Karpas-422 (cell line): ENCODE results near the gene KIAA1671. TPM values are rescaled to one million over a fixed set of nuclear protein-coding genes. Genes with fewer than 3 reads are reported as not detected.

Experiments
- DNase-seq: peaks from one replicate; pipeline ENCODE4 v3.0.0-alpha.2; 2015
- H2AFZ ChIP-seq: fragments of 200-600 bp; sonication (generic); 2 replicates; pipeline ENCODE4 v1.6.1; 2014; ENCODE audit warnings: antibody characterized with exemption, low read length, mixed read lengths
- H3K27ac ChIP-seq: fragments of 200-600 bp; sonication (generic); 2 replicates; pipeline ENCODE4 v1.5.1; 2014; ENCODE audit warnings: mild to moderate bottlenecking, low read length, moderate library complexity
- H3K27me3 ChIP-seq: fragments of 200-600 bp; sonication (generic); 2 replicates; pipeline ENCODE4 v1.6.1; 2014; ENCODE audit warnings: low read length, mixed read lengths
- H3K36me3 ChIP-seq: fragments of 200-600 bp; sonication (generic); 2 replicates; pipeline ENCODE4 v1.6.1; 2014; ENCODE audit warnings: low read length, mixed read lengths; ENCODE audit not compliant: insufficient read depth
- H3K4me1 ChIP-seq: fragments of 200-600 bp; sonication (generic); 2 replicates; pipeline ENCODE4 v1.6.1; 2014; ENCODE audit warnings: mild to moderate bottlenecking, low read length, mixed read lengths
- H3K4me2 ChIP-seq: fragments of 200-600 bp; sonication (generic); 2 replicates; pipeline ENCODE4 v1.6.1; 2014; ENCODE audit warnings: low read length, low read depth, mild to moderate bottlenecking; ENCODE audit not compliant: poor library complexity, severe bottlenecking
- H3K4me3 ChIP-seq: fragments of 200-600 bp; sonication (generic); 2 replicates; pipeline ENCODE4 v1.5.1; 2014; ENCODE audit warnings: mild to moderate bottlenecking, antibody characterized with exemption, low read length, mixed read lengths
- H3K79me2 ChIP-seq: fragments of 200-600 bp; sonication (generic); 2 replicates; pipeline ENCODE4 v1.6.1; 2014; ENCODE audit warnings: mild to moderate bottlenecking, low read length, mixed read lengths
- H3K9ac ChIP-seq: fragments of 200-600 bp; sonication (generic); 2 replicates; pipeline ENCODE4 v1.6.0; 2014; ENCODE audit warnings: low read length
- H3K9me2 ChIP-seq: fragments of 200-600 bp; sonication (generic), shearing (Covaris generic); replicated peaks from 2 replicates; pipeline ENCODE4 v1.6.0; 2014; ENCODE audit warnings: mild to moderate bottlenecking, low read length, moderate library complexity; ENCODE audit not compliant: insufficient read depth
- H3K9me3 ChIP-seq: fragments of 300-700, 200-600 bp; sonication (generic); 2 replicates; pipeline ENCODE4 v1.6.1; 2014; ENCODE audit warnings: low read length, mixed read lengths
- H4K20me1 ChIP-seq: fragments of 200-600 bp; sonication (generic); 2 replicates; pipeline ENCODE4 v1.6.1; 2014; ENCODE audit warnings: mild to moderate bottlenecking, antibody characterized with exemption, low read length, low read depth; ENCODE audit not compliant: insufficient read depth
- total RNA-seq: library from RNA; depleted of rRNA; stranded (reverse); fragments of >200 nt; shearing (Covaris generic); gene quantifications from 2 replicates; pipeline ENCODE4 v1.2.3, GENCODE V29; 2014; ENCODE audit warnings: low replicate concordance

KIAA1671 gene
- total RNA-seq, 1 experiment from 2014 or later = not detected

DNA sequence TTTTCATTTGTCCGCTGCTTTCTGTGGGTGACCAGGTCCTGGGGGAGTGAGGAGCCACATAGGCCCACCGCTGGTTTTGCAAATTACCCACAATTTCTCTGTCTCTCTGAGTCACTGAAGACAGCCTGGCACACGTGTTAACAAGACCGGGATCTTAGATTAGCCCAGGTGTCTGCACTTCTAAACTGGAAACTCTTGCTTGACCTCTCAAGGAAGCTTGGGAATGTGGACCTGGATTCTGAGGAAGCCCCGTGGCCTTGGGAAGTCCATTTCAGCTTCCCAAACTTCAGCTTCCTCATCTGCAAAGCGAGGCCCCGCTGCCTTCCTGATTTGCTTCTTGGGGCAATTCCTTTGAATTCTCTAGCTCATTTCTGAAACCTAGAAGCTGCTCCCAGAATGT lies 119.9 kb downstream of the KIAA1671 start:
- Histone ChIP-seq H3K9me3 (no peaks in the 10 kb centered on the region), H3K36me3 (no peaks in the 10 kb centered on the region), H3K27ac (no peak overlapping the region), H3K9me2 (no peaks in the 10 kb centered on the region), H2AFZ (no peak overlapping the region), H3K4me1 (no peaks in the 10 kb centered on the region), H3K27me3 (no peaks in the 10 kb centered on the region), H3K4me3 (no peak overlapping the region), H4K20me1 (no peaks in the 10 kb centered on the region), H3K9ac (no peak overlapping the region), H3K79me2 (no peaks in the 10 kb centered on the region), H3K4me2 (no peak overlapping the region)
- DNase-seq = no peak

DNA sequence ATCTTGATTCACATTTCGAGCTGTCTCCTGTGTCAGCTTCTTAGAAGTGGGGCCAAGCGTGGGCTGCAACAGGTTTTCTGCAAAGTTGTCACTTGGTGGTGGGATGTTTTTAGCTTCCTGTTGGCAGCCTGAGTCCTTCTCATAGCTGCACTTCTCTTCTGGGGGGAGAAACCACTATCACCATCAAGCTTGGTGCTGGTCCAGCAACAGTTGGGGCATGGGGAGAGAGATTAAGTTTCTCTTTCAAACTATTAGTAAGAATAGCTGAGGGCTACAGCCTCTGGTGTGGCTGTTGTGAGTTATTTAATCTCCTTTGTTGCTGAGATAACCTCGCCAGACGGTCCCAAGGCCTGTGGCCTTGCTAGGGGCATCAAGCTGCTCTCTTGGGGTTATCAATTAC lies 123.8 kb downstream of the KIAA1671 start:
- Histone ChIP-seq H3K27me3 (no peaks in the 10 kb centered on the region), H3K9ac (no peak overlapping the region), H3K4me3 (no peak overlapping the region), H3K4me1 (no peaks in the 10 kb centered on the region), H3K9me2 (no peaks in the 10 kb centered on the region), H3K4me2 (no peak overlapping the region), H2AFZ (no peak overlapping the region), H3K9me3 (no peaks in the 10 kb centered on the region), H3K36me3 (no peaks in the 10 kb centered on the region), H4K20me1 (no peaks in the 10 kb centered on the region), H3K27ac (no peak overlapping the region), H3K79me2 (no peaks in the 10 kb centered on the region)
- DNase-seq = no peak

DNA sequence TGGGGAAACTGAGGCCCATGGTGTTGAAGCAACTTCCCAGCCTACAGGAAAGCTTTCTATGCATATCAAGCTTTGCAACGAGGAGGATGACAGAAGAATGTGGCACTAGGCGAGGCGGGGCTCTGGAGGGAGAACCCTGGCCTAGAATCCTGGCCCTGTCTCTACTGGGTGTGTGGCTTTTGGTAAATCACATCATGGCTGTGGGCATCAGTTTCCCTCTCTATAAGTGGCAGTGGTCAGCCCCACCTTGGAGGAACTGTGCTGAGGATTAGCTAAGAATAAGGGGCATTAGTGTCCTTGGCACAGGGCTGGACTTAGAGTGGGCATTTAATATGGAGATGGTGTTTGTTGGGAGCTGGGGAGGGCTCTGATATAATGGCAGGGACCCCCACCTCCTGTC lies 124.5 kb downstream of the KIAA1671 start:
- Histone ChIP-seq H3K9ac (no peak overlapping the region), H3K4me1 (no peaks in the 10 kb centered on the region), H3K9me3 (no peaks in the 10 kb centered on the region), H2AFZ (no peak overlapping the region), H3K4me3 (no peak overlapping the region), H3K27me3 (no peaks in the 10 kb centered on the region), H4K20me1 (no peaks in the 10 kb centered on the region), H3K79me2 (no peaks in the 10 kb centered on the region), H3K9me2 (no peaks in the 10 kb centered on the region), H3K4me2 (no peak overlapping the region), H3K27ac (no peak overlapping the region), H3K36me3 (no peaks in the 10 kb centered on the region)
- no peak for DNase-seq

DNA sequence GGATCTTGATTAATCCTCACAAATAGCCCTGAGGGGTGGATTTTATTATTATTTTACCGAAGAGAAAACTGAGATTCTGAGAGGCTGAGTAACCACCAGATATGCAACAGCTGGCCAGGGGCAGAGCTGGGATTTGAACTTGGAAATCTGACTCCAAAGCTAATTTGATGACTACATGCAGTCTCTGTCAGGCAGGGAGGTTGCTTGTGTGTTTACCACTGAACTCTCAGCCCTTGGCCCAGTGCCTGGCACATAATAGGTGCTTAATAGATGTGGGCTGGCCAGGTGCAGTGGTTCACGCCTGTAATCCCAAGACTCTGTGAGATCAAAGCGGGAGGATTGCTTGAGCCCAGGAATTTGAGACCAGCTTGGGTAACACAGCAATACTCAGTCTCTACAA lies 125.4 kb downstream of the KIAA1671 start:
- no peak for DNase-seq
- no peaks in the 10 kb centered on the region for H3K9me2 ChIP-seq
- H3K4me1 ChIP-seq = no peaks in the 10 kb centered on the region
- H3K36me3 ChIP-seq = no peaks in the 10 kb centered on the region
- H3K4me2 ChIP-seq = no peak overlapping the region
- no peak overlapping the region for H2AFZ ChIP-seq
- no peak overlapping the region for H3K27ac ChIP-seq
- no peaks in the 10 kb centered on the region for H3K79me2 ChIP-seq
- H3K27me3 ChIP-seq = no peaks in the 10 kb centered on the region
- no peaks in the 10 kb centered on the region for H4K20me1 ChIP-seq
- H3K9me3 ChIP-seq = no peaks in the 10 kb centered on the region
- no peak overlapping the region for H3K9ac ChIP-seq
- no peak overlapping the region for H3K4me3 ChIP-seq

DNA sequence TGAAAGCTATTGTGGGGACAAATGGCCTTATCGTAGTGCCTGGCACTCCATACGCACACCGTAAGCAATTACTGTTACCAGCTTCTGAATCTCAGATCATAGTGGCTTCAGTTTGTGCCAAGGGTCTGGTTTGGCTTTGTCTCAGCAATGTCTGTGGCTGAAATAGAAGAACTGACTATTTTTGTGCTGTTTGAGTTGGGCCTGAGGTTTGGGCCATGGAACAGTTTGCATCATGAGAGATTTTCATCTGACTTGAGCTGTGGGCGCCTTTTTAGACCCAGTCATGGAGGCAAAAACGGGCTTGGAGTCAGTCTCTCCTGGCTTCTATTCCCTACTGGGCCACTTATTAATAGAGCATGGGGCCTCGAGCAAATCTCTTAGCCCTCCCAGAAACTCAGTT lies 126.1 kb downstream of the KIAA1671 start:
- Histone ChIP-seq H3K4me1 (no peaks in the 10 kb centered on the region), H3K79me2 (no peaks in the 10 kb centered on the region)

DNA sequence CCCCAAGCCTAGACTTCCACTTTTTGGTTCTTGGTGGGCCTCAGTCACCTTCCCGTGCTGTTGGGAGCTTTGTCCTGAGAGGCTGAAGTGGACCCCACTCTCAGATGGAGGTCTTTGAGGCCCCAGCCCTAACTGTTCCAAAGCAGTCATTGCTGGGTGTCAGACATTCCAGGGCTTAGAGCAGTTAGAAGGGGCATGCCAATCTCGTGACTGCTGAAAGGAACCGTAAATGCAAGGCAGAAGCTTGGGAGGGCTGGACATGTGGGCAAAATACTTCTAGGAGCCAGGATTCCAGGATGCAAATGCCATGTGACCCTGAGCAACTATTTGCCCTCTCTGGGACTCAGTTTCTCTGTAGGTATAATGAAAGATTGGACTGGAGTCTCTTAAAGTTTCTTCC lies 128.3 kb downstream of the KIAA1671 start:
- DNase-seq = no peak
- no peaks in the 10 kb centered on the region for H3K9me3 ChIP-seq
- H3K4me2 ChIP-seq = no peak overlapping the region
- no peak overlapping the region for H3K4me3 ChIP-seq
- H3K36me3 ChIP-seq = no peaks in the 10 kb centered on the region
- no peaks in the 10 kb centered on the region for H3K4me1 ChIP-seq
- H2AFZ ChIP-seq = no peak overlapping the region
- H3K9me2 ChIP-seq = no peaks in the 10 kb centered on the region
- H3K27ac ChIP-seq = no peak overlapping the region
- no peak overlapping the region for H3K9ac ChIP-seq
- no peaks in the 10 kb centered on the region for H4K20me1 ChIP-seq
- H3K79me2 ChIP-seq = no peaks in the 10 kb centered on the region
- H3K27me3 ChIP-seq = no peaks in the 10 kb centered on the region

More for the DNA sequence above, 126.1 kb downstream of the KIAA1671 start:
- Histone ChIP-seq H3K27me3 (no peaks in the 10 kb centered on the region), H4K20me1 (no peaks in the 10 kb centered on the region), H3K9ac (no peak overlapping the region), H3K4me2 (no peak overlapping the region), H3K27ac (no peak overlapping the region), H3K36me3 (no peaks in the 10 kb centered on the region), H3K9me2 (no peaks in the 10 kb centered on the region), H2AFZ (no peak overlapping the region), H3K4me3 (no peak overlapping the region), H3K9me3 (no peaks in the 10 kb centered on the region)
- no peak for DNase-seq

DNA sequence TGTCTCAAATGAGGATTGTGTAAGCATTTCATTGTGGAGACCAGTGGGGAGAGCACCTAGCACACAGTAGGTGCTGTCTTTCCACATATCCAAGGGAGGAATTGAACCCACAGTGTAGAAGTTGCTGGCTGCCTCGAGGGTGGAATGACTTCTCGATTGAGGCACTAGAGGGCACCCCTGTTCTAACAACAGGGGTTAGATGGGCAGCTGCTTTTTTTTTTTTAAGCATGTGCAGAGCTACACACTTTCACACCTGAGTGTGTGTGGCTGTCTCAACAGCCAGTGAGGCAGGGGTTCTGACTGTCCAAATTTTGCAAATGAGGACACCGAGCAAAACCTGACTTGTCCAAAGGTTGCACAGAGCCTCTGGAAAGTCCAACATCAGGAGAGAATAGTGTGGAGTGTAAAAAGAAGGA lies 128.9 kb downstream of the KIAA1671 start:
- Histone ChIP-seq H3K4me1 (no peaks in the 10 kb centered on the region), H2AFZ (no peak overlapping the region), H3K79me2 (no peaks in the 10 kb centered on the region), H3K9ac (no peak overlapping the region), H3K27ac (no peak overlapping the region), H3K9me3 (no peaks in the 10 kb centered on the region), H4K20me1 (no peaks in the 10 kb centered on the region), H3K27me3 (no peaks in the 10 kb centered on the region), H3K36me3 (no peaks in the 10 kb centered on the region), H3K9me2 (no peaks in the 10 kb centered on the region), H3K4me2 (no peak overlapping the region), H3K4me3 (no peak overlapping the region)
- peak; percentile 80 for DNase-seq

DNA sequence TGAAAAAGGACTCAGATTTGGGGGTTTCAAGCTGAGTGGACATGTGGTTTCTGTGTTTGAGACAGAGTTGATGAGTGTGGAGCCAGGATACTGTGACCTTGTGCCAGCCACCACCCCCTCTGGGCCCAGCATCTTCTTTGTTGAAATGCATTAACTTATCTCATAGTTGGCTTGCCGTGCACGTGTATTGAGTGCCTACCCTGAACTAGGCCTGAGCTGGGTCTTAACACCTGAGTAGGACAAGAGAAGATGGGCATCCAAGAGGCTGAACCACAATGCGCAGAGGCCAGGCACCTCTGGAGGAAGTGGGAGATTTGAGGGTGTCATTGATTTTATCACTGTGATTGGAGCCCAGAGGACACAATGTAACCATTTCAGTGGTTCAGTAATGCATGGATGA lies 129.6 kb downstream of the KIAA1671 start:
- no peaks in the 10 kb centered on the region for H3K9me2 ChIP-seq
- no peaks in the 10 kb centered on the region for H3K36me3 ChIP-seq
- H3K79me2 ChIP-seq = no peaks in the 10 kb centered on the region
- no peaks in the 10 kb centered on the region for H3K9me3 ChIP-seq
- H3K9ac ChIP-seq = no peak overlapping the region
- no peak overlapping the region for H3K4me2 ChIP-seq
- no peak overlapping the region for H2AFZ ChIP-seq
- no peaks in the 10 kb centered on the region for H3K4me1 ChIP-seq
- H3K27me3 ChIP-seq = no peaks in the 10 kb centered on the region
- no peak for DNase-seq
- H3K4me3 ChIP-seq = no peak overlapping the region
- H4K20me1 ChIP-seq = no peaks in the 10 kb centered on the region
- H3K27ac ChIP-seq = no peak overlapping the region
